HG03354 (cell line): ENCODE data around the gene GRIN2A.

ENCODE experiments used
- ATAC-seq: cut with Tn5 transposase; IDR thresholded peaks from one replicate; pipeline ENCODE4 v1.9.1; 2021; ENCODE audit warnings: mild to moderate bottlenecking; ENCODE audit not compliant: unreplicated experiment, poor library complexity, severe bottlenecking

The GRIN2A gene

GRCh38 chr16:9845661-9846361, 336.4 kb downstream of the GRIN2A start:
- ATAC-seq = no peak

GRCh38 chr16:9844361-9844760, 337.9 kb downstream of the GRIN2A start:
- no peak for ATAC-seq

GRCh38 chr16:9843424-9844018, 338.7 kb downstream of the GRIN2A start:
- ATAC-seq = no peak

- no peak for ATAC-seq
Observed at GRCh38 chr16:9840761-9841665, 341.2 kb downstream of the GRIN2A start.

- ATAC-seq = no peak
Observed at GRCh38 chr16:9837481-9837880, 344.7 kb downstream of the GRIN2A start.

GRCh38 chr16:9836118-9836736, 346.0 kb downstream of the GRIN2A start:
- no peak for ATAC-seq

- no peak for ATAC-seq
Observed at GRCh38 chr16:9827062-9827752, 355.0 kb downstream of the GRIN2A start.

- ATAC-seq = no peak
Observed at GRCh38 chr16:9826656-9827055, 355.6 kb downstream of the GRIN2A start.

- no peak for ATAC-seq
Observed at GRCh38 chr16:9824200-9825068, 357.8 kb downstream of the GRIN2A start.

- ATAC-seq = no peak
Observed at GRCh38 chr16:9823510-9823909, 358.7 kb downstream of the GRIN2A start.

GRCh38 chr16:9821970-9822369, 360.3 kb downstream of the GRIN2A start:
- ATAC-seq = no peak

- no peak for ATAC-seq
Observed at GRCh38 chr16:9821331-9821730, 360.9 kb downstream of the GRIN2A start.

- ATAC-seq = no peak
Observed at GRCh38 chr16:9820476-9821246, 361.6 kb downstream of the GRIN2A start.

- ATAC-seq = no peak
Observed at GRCh38 chr16:9818702-9819101, 363.5 kb downstream of the GRIN2A start.

- no peak for ATAC-seq
Observed at GRCh38 chr16:9817586-9817985, 364.6 kb downstream of the GRIN2A start.

GRCh38 chr16:9816644-9817043, 365.6 kb downstream of the GRIN2A start:
- no peak for ATAC-seq

GRCh38 chr16:9813665-9814064, 368.6 kb downstream of the GRIN2A start:
- ATAC-seq = no peak

GRCh38 chr16:9808210-9808609, 374.0 kb downstream of the GRIN2A start:
- no peak for ATAC-seq
